DMS 273 treated with DMSO at 0.1 percent for 48 hours (cell line): ENCODE data around the gene GLIS2.

Source experiments
- DNase-seq: peaks from one replicate; lab custom pipeline; 2025; lab: John Stamatoyannopoulos, UW

The GLIS2 gene

GRCh38 chr16:4383591-4384444, 68.0 kb downstream of the GLIS2 start:
- DNase-seq = no peak

- DNase-seq = no peak
Measured at GRCh38 chr16:4384509-4384942, 68.7 kb downstream of the GLIS2 start.

- no peak for DNase-seq
Measured at GRCh38 chr16:4385066-4385788, 69.4 kb downstream of the GLIS2 start.

GRCh38 chr16:4385789-4386450, 70.1 kb downstream of the GLIS2 start:
- no peak for DNase-seq

- no peak for DNase-seq
Measured at GRCh38 chr16:4386451-4386805, 70.6 kb downstream of the GLIS2 start.

GRCh38 chr16:4386951-4387565, 71.2 kb downstream of the GLIS2 start:
- DNase-seq = no peak

- no peak for DNase-seq
Measured at GRCh38 chr16:4387781-4388180, 71.9 kb downstream of the GLIS2 start.

- DNase-seq = no peak
Measured at GRCh38 chr16:4388271-4389021, 72.6 kb downstream of the GLIS2 start.
